PC-9 (cell line): ENCODE results near the gene SRPK2. TPM values are rescaled to one million over a fixed set of nuclear protein-coding genes. Genes with fewer than 3 reads are reported as not detected.

ENCODE experiments used
- BruUV-seq: library from RNA; stranded (reverse); fragments of 400-500 nt; replicated peaks from 2 replicates; lab custom pipeline; 2021; lab: Mats Ljungman, UMichigan
- CTCF ChIA-PET: fragments of 300-600 bp; sonication (Branson Sonifier 250); formaldehyde crosslinking; loops from one replicate; lab custom pipeline; 2022; ENCODE audit warnings: antibody characterized with exemption; lab: Charles Lee
- POLR2A ChIA-PET: fragments of 300-600 bp; sonication (Branson Sonifier 250); formaldehyde crosslinking; loops from one replicate; lab custom pipeline; 2022; ENCODE audit warnings: antibody characterized with exemption; ENCODE audit not compliant: unreplicated experiment; lab: Charles Lee
- DNase-seq, 2 experiments: peaks; one replicate each; pipeline versions ENCODE4 v3.0.0 to v3.0.0-alpha.2; 2015 to 2022; ENCODE audit warnings: mixed read lengths in 1 of 2
- H2AFZ ChIP-seq: fragments of 200-600 bp; sonication (generic); 2 replicates; pipeline ENCODE4 v1.8.1; 2017; ENCODE audit warnings: antibody characterized with exemption
- H3F3A ChIP-seq: fragments of 200-600 bp; sonication (generic); 2 replicates; pipeline ENCODE4 v1.8.1; 2017; ENCODE audit warnings: antibody characterized with exemption, mild to moderate bottlenecking, low read depth; ENCODE audit not compliant: insufficient read depth
- H3K27ac ChIP-seq: fragments of 200-600 bp; sonication (generic); 2 replicates; pipeline ENCODE4 v1.6.1; 2016; ENCODE audit warnings: mixed run types
- H3K27me3 ChIP-seq: fragments of 200-600 bp; sonication (generic); 2 replicates; pipeline ENCODE4 v1.6.1; 2016; ENCODE audit warnings: low read depth, mixed run types; ENCODE audit not compliant: insufficient read depth
- H3K36me3 ChIP-seq: fragments of 200-600 bp; sonication (generic); 2 replicates; pipeline ENCODE4 v1.6.1; 2016; ENCODE audit warnings: low read depth, mixed run types
- H3K4me1 ChIP-seq: fragments of 200-600 bp; sonication (generic); replicated peaks from 2 replicates; pipeline ENCODE4 v1.6.1; 2016; ENCODE audit warnings: mixed run types; ENCODE audit not compliant: insufficient read depth
- H3K4me2 ChIP-seq: fragments of 200-600 bp; sonication (generic); 2 replicates; pipeline ENCODE4 v1.6.1; 2017; ENCODE audit warnings: mixed run types
- H3K4me3 ChIP-seq: fragments of 200-600 bp; sonication (generic); 2 replicates; pipeline ENCODE4 v1.6.1; 2016; ENCODE audit warnings: mixed run types
- H3K79me2 ChIP-seq: fragments of 200-600 bp; sonication (generic); 2 replicates; pipeline ENCODE4 v1.6.1; 2017; ENCODE audit warnings: low read depth, mixed run types
- H3K9me2 ChIP-seq: fragments of 200-600 bp; sonication (generic); 2 replicates; pipeline ENCODE4 v1.8.1; 2017; ENCODE audit warnings: mild to moderate bottlenecking; ENCODE audit not compliant: insufficient read depth
- H3K9me3 ChIP-seq: fragments of 200-600 bp; sonication (generic); 2 replicates; pipeline ENCODE4 v1.8.1; 2016; ENCODE audit warnings: low read depth; ENCODE audit not compliant: insufficient read depth
- H4K20me1 ChIP-seq: fragments of 200-600 bp; sonication (generic); 2 replicates; pipeline ENCODE4 v1.8.1; 2017; ENCODE audit not compliant: insufficient read depth
- EZH2 ChIP-seq: fragments of 200-600 bp; sonication (generic); IDR thresholded peaks from 2 replicates; pipeline ENCODE4 v1.8.0; 2017; ENCODE audit warnings: antibody characterized with exemption, low read depth
- intact Hi-C: fragments of 100-400 bp; cut with micrococcal nuclease; formaldehyde crosslinking; loops from one replicate; pipeline ENCODE4 v1.10.0; 2022; ENCODE audit not compliant: unreplicated experiment
- total RNA-seq: library from RNA; stranded (reverse); gene quantifications from 2 replicates; pipeline ENCODE4 v1.2.3, GENCODE V29; 2021
- TF ChIP-seq, protein P1 (sequence below): fragments of 200-600 bp; sonication (generic); conservative IDR thresholded peaks from 2 replicates; pipeline ENCODE4 v1.6.1; 2017; ENCODE audit warnings: mixed run types, antibody characterized with exemption, mild to moderate bottlenecking, moderate library complexity

Gene SRPK2
- total RNA-seq, 1 experiment from 2014 or later: 60.6 TPM

DNA sequence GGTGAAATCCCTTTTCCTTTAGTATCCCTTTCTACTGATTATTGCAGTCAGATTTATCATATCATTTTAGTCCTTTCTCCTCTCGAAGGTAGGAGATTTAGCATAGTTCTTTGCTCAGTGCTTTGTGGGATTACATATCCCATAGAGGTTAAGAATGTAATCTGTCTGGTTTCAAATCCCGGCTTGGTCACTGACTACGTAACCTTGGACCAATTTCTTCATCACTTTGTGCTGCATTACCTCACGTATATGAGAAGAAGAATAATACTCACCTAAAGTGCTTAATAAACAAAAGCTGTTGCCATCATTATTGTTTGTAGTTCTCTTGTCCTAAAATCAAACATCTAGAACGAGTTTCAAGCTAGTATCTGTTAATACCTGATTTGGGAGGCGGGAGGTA is 300.7 kb downstream of the SRPK2 start:
- Histone ChIP-seq H3K4me1 (no peaks in the 10 kb centered on the region), H3K27me3 (no peaks in the 10 kb centered on the region), H3K27ac (no peak overlapping the region), H3K9me3 (no peaks in the 10 kb centered on the region), H3K36me3 (peaks cover 42% of the 10 kb centered on the region), H3K4me3 (no peak overlapping the region), H3K79me2 (no peaks in the 10 kb centered on the region), H3F3A (peaks cover 16% of the 10 kb centered on the region; the same call in 1 of the 2 replicates), H2AFZ (no peak overlapping the region), H3K4me2 (no peak overlapping the region), H3K9me2 (no peaks in the 10 kb centered on the region), H4K20me1 (peaks cover 19% of the 10 kb centered on the region)
- ChIA-PET CTCF (no interaction called here), POLR2A (no interaction called here)
- intact Hi-C loops: no loop called here
- no peak for DNase-seq
- TF ChIP-seq EZH2: no peak
- TF ChIP-seq, protein P1, sequence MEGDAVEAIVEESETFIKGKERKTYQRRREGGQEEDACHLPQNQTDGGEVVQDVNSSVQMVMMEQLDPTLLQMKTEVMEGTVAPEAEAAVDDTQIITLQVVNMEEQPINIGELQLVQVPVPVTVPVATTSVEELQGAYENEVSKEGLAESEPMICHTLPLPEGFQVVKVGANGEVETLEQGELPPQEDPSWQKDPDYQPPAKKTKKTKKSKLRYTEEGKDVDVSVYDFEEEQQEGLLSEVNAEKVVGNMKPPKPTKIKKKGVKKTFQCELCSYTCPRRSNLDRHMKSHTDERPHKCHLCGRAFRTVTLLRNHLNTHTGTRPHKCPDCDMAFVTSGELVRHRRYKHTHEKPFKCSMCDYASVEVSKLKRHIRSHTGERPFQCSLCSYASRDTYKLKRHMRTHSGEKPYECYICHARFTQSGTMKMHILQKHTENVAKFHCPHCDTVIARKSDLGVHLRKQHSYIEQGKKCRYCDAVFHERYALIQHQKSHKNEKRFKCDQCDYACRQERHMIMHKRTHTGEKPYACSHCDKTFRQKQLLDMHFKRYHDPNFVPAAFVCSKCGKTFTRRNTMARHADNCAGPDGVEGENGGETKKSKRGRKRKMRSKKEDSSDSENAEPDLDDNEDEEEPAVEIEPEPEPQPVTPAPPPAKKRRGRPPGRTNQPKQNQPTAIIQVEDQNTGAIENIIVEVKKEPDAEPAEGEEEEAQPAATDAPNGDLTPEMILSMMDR: no peak
- no TSS peak for BruUV-seq

DNA sequence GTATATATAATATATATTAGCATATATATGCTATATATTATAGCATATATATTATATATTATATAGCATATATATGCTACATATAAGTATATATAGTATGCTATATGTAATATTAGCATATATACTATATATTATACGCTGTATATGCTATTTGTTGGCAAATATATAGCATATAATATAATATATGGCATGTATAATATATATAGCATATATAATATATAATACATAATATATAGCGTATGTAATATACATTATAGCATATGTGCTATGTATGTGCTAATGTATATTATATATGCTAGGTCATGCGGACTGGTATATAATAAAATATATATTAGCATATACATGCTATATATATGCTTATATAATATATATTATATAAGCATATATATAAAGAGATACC is 301.9 kb downstream of the SRPK2 start:
- Histone ChIP-seq H3K27ac (no peak overlapping the region), H3K9me3 (no peaks in the 10 kb centered on the region), H3K4me2 (no peak overlapping the region), H3K9me2 (no peaks in the 10 kb centered on the region), H3K36me3 (peaks cover 45% of the 10 kb centered on the region), H3K4me3 (no peak overlapping the region), H3K4me1 (no peaks in the 10 kb centered on the region), H3K79me2 (no peaks in the 10 kb centered on the region), H3K27me3 (no peaks in the 10 kb centered on the region), H4K20me1 (peaks cover 16% of the 10 kb centered on the region), H2AFZ (no peak overlapping the region), H3F3A (peaks cover 22% of the 10 kb centered on the region; the same call in 1 of the 2 replicates)
- no peak for TF ChIP-seq EZH2
- intact Hi-C loops: no loop called here
- BruUV-seq: no TSS peak
- no peak for DNase-seq
- ChIA-PET CTCF (interaction anchor here (0.6 to 0.7 kb wide), 2 partner anchors 73 to 103 kb away, joined by 3 to 8 read pairs; partner anchors contain the start of gene KMT2E), POLR2A (interaction anchor here (0.6 kb wide), 1 partner anchor 292 kb away, joined by 3 read pairs; no protein-coding TSS in a partner anchor)

DNA sequence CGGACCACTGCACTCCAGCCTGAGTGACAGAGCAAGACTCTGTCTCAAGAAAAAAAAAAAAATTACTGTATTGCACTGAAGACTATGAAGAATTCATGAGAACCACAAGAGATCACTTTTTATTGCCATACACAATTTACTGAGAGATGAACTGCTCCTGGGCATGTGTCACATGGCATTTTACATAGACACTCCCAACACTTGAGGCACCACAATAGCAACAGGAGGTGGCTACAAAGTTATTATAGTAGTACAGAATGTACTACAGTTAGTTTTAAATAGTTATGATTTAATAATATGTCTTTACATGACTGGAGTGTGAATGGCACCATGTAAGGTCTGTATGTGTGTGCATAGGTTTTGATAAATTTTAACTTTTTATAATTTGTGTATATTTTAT is 304.1 kb downstream of the SRPK2 start:
- intact Hi-C loops: no loop called here
- no peak overlapping the region for H3K27ac ChIP-seq
- TF ChIP-seq, protein P1: no peak
- no peak for TF ChIP-seq EZH2
- no peaks in the 10 kb centered on the region for H3K27me3 ChIP-seq
- no TSS peak for BruUV-seq
- no peak overlapping the region for H2AFZ ChIP-seq
- H3K9me3 ChIP-seq: no peaks in the 10 kb centered on the region
- DNase-seq: no peak
- no peak overlapping the region for H3K4me3 ChIP-seq
- H3K79me2 ChIP-seq: no peaks in the 10 kb centered on the region
- no peaks in the 10 kb centered on the region for H3K4me1 ChIP-seq
- CTCF ChIA-PET: no interaction called here
- H3F3A ChIP-seq: peaks cover 22% of the 10 kb centered on the region
- POLR2A ChIA-PET: no interaction called here
- no peak overlapping the region for H3K4me2 ChIP-seq
- peaks cover 34% of the 10 kb centered on the region for H3K36me3 ChIP-seq
- peaks cover 12% of the 10 kb centered on the region for H4K20me1 ChIP-seq
- no peaks in the 10 kb centered on the region for H3K9me2 ChIP-seq

DNA sequence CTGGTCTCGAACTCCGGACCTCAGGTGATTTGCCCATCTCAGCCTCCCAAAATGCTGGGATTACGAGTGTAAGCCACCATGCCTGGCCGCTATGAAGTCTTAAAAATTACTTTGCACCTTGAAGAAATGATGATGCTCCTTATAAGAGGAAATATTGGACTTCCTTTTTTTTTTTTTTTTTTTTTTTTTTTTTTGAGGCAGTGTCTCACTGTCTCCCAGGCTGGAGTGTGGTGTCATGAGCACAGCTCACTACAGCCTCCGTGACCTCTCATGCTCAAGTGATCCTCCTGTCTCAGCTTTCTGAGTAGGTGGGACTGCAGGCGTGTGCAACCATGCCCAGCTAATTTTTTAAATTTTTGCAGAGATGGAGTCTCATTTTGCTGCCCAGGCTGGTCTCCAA is 309.4 kb downstream of the SRPK2 start:
- POLR2A ChIA-PET: no interaction called here
- no peak for DNase-seq
- Histone ChIP-seq H3K4me2 (no peak overlapping the region), H3K27ac (no peak overlapping the region), H3K4me3 (no peak overlapping the region), H3K9me2 (no peaks in the 10 kb centered on the region), H2AFZ (no peak overlapping the region), H4K20me1 (no peaks in the 10 kb centered on the region; the same call in 1 of the 2 replicates), H3K4me1 (no peaks in the 10 kb centered on the region), H3K36me3 (peaks cover 35% of the 10 kb centered on the region), H3F3A (peaks cover 14% of the 10 kb centered on the region), H3K9me3 (no peaks in the 10 kb centered on the region), H3K79me2 (no peaks in the 10 kb centered on the region), H3K27me3 (no peaks in the 10 kb centered on the region)
- no peak for TF ChIP-seq EZH2
- TF ChIP-seq, protein P1: no peak
- intact Hi-C loops: no loop called here
- no TSS peak for BruUV-seq
- CTCF ChIA-PET: interaction anchor here (0.6 kb wide), 1 partner anchor 489 kb away, joined by 6 read pairs; no protein-coding TSS in a partner anchor
